GM19099 (cell line): ENCODE results near the gene ZNF524.

ENCODE experiments used
- POLR2A ChIP-seq: IDR thresholded peaks from 3 replicates; pipeline ENCODE4 v1.6.1; 2011; ENCODE audit warnings: low read depth; ENCODE audit not compliant: insufficient read length; ENCODE audit errors: extremely low read depth

ZNF524 gene

GRCh38 chr19:55578761-55579747 is 21.0 kb upstream of the ZNF524 start:
- TF ChIP-seq POLR2A = no peak

- no peak for TF ChIP-seq POLR2A
Observed at GRCh38 chr19:55579766-55580621, 20.1 kb upstream of the ZNF524 start.

- TF ChIP-seq POLR2A = no peak
Observed at GRCh38 chr19:55580628-55581144, 19.4 kb upstream of the ZNF524 start, which contains the start of gene ZNF579. Gene ZNF579, minus strand, starts transcription at chr19:55580848. Its CDS starts 1,209 bp downstream, at chr19:55579639.

- no peak for TF ChIP-seq POLR2A
Observed at GRCh38 chr19:55581145-55581822, 18.8 kb upstream of the ZNF524 start.

GRCh38 chr19:55581823-55582223 is 18.3 kb upstream of the ZNF524 start:
- TF ChIP-seq POLR2A = no peak

GRCh38 chr19:55584871-55585270 is 15.2 kb upstream of the ZNF524 start:
- no peak for TF ChIP-seq POLR2A

GRCh38 chr19:55585658-55586339 is 14.3 kb upstream of the ZNF524 start:
- no peak for TF ChIP-seq POLR2A

- TF ChIP-seq POLR2A = no peak
Observed at GRCh38 chr19:55586976-55587668, 13.0 kb upstream of the ZNF524 start.

GRCh38 chr19:55588738-55589137 is 11.3 kb upstream of the ZNF524 start:
- TF ChIP-seq POLR2A = no peak

- no peak for TF ChIP-seq POLR2A
Observed at GRCh38 chr19:55590109-55590508, 10.0 kb upstream of the ZNF524 start.

GRCh38 chr19:55590617-55591016 is 9.5 kb upstream of the ZNF524 start:
- no peak for TF ChIP-seq POLR2A

GRCh38 chr19:55591555-55591954 is 8.5 kb upstream of the ZNF524 start:
- no peak for TF ChIP-seq POLR2A

- TF ChIP-seq POLR2A = no peak
Observed at GRCh38 chr19:55592391-55593090, 7.5 kb upstream of the ZNF524 start.

- no peak for TF ChIP-seq POLR2A
Observed at GRCh38 chr19:55593096-55593772, 6.9 kb upstream of the ZNF524 start.
